CD4-positive, alpha-beta memory T cell (primary cell): ENCODE data around the gene TMEM178B. TPM values are rescaled to one million over a fixed set of nuclear protein-coding genes. Genes with fewer than 3 reads are reported as not detected.

Source experiments
- CTCF ChIA-PET: fragments of 350-600 bp; sonication (Branson Sonifier 250); formaldehyde crosslinking; loops from one replicate; lab custom pipeline; 2021; ENCODE audit warnings: inconsistent platforms; ENCODE audit not compliant: partially characterized antibody; lab: Charles Lee
- POLR2A ChIA-PET: fragments of 350-600 bp; sonication (Branson Sonifier 250); formaldehyde crosslinking; loops from one replicate; lab custom pipeline; 2021; ENCODE audit not compliant: partially characterized antibody; lab: Charles Lee
- DNase-seq, 5 donors: peaks; one replicate each; pipeline versions ENCODE4 v3.0.0 to v3.0.0-alpha.2; 2020 to 2022; ENCODE audit warnings: mixed read lengths in 1 of 5
- H3K27ac ChIP-seq: one replicate; pipeline ENCODE4 v1.7.0; 2013; ENCODE audit warnings: low read depth, low read length
- H3K27me3 ChIP-seq: 2 replicates; pipeline ENCODE4 v1.7.0; 2013; ENCODE audit warnings: mild to moderate bottlenecking, low read length, moderate library complexity; ENCODE audit not compliant: insufficient read depth
- H3K36me3 ChIP-seq: 2 replicates; pipeline ENCODE4 v1.7.0; 2013; ENCODE audit warnings: mild to moderate bottlenecking, low read length, moderate library complexity; ENCODE audit not compliant: insufficient read depth
- H3K4me1 ChIP-seq: 2 replicates; pipeline ENCODE4 v1.7.0; 2013; ENCODE audit warnings: mild to moderate bottlenecking, low read length, moderate library complexity; ENCODE audit not compliant: insufficient read depth
- H3K4me3 ChIP-seq, 2 donors: one replicate each; pipeline ENCODE4 v1.7.0; 2013; ENCODE audit warnings: low read length in 2 of 2, mild to moderate bottlenecking in 1 of 2
- H3K9me3 ChIP-seq, 2 donors: one replicate each; pipeline ENCODE4 v1.7.0; 2013; ENCODE audit warnings: low read length in 2 of 2, control low read depth in 1 of 2; ENCODE audit not compliant: control insufficient read depth in 1 of 2
- H3K27ac Mint-ChIP-seq, 7 donors: one replicate each; pipeline ENCODE4 v1.8.0; 2020 to 2021; ENCODE audit warnings: mixed read lengths in 7 of 7, mild to moderate bottlenecking in 6 of 7, inconsistent platforms in 3 of 7, moderate library complexity in 3 of 7
- H3K27me3 Mint-ChIP-seq, 2 donors: one replicate each; pipeline ENCODE4 v1.8.0; 2020 to 2021; ENCODE audit warnings: mixed read lengths in 2 of 2
- H3K36me3 Mint-ChIP-seq, 2 donors: one replicate each; pipeline ENCODE4 v1.8.0; 2020 to 2021; ENCODE audit warnings: mixed read lengths in 2 of 2, inconsistent platforms in 1 of 2, mild to moderate bottlenecking in 1 of 2
- H3K4me1 Mint-ChIP-seq, 4 donors: one replicate each; pipeline ENCODE4 v1.8.0; 2020 to 2021; ENCODE audit warnings: mixed read lengths in 4 of 4, mild to moderate bottlenecking in 1 of 4
- H3K4me3 Mint-ChIP-seq, 8 donors: one replicate each; pipeline ENCODE4 v1.8.0; 2020 to 2021; ENCODE audit warnings: mixed read lengths in 8 of 8, mild to moderate bottlenecking in 7 of 8, moderate library complexity in 6 of 8, inconsistent platforms in 3 of 8
- H3K9me3 Mint-ChIP-seq, 8 donors: one replicate each; pipeline ENCODE4 v1.8.0; 2020 to 2021; ENCODE audit warnings: mixed read lengths in 8 of 8, mild to moderate bottlenecking in 5 of 8, inconsistent platforms in 3 of 8, moderate library complexity in 1 of 8
- intact Hi-C: fragments of 100-400 bp; cut with micrococcal nuclease; formaldehyde crosslinking; loops from one replicate; pipeline ENCODE4 v1.15.1; 2023
- polyA plus RNA-seq, 2 donors: library from polyadenylated mRNA; unstranded; fragments of 300-500 nt; fragmentation: Illumina TruSeq; gene quantifications; one replicate each; pipeline ENCODE4 v1.2.3, GENCODE V29; 2021
- total RNA-seq, 2 experiments: library from RNA; stranded (reverse); gene quantifications; one replicate each; pipeline ENCODE4 v1.2.3, GENCODE V29; 2021

Gene TMEM178B
- total and polyA plus RNA-seq, 4 experiments from 2014 or later = 0.20 to 0.89 (median 0.49) TPM

DNA sequence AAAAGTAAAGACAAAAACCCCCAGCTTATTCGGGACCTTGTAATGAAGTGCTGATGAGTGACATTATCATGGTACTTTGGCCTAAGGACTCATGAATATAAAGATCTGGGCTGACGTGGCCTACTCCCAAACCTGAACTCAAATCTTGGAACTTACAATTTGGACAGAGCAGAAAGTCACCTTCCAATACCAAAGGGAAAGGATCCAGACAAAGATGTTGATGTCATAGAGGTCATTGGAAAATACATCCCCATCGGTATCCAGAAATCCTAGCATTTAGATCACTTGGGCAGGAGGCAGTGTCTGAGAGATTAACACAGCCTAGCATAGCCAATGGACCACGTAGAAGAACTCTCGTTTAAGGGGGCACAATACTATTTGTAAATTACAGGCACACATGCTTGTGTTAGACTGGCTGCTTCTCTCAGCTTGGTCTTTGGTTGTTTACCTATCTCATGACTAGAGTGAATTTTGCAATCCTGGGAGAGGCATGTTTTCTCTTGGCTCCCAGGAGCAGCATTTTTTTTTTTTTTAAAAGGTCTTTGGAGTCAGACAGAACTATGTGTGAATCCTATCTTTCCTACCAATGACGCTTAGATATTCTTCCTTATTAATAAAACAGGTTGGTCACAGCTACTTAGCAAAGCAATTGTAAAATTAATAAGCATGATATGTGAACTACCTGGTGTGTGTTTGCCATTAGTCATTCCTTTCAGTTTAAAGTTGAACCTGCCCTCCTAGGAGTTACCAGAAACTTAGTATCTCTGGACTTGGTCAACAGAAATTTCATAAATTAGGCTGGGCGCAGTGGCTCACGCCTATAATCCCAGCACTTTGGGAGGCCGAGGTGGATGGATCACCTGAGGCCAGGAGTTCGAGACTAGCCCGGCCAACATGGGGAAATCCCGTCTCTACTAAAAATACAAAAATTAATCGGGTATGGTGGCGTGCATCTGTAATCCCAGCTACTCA lies 31.4 kb upstream of the TMEM178B start:
- Histone ChIP-seq H3K36me3 (no peaks in the 10 kb centered on the region), H3K27me3 (no peaks in the 10 kb centered on the region), H3K4me3 (no peak overlapping the region), H3K4me1 (no peaks in the 10 kb centered on the region), H3K27ac (no peak overlapping the region), H3K9me3 (no peaks in the 10 kb centered on the region)
- Mint-ChIP-seq H3K27me3 (peaks cover 12 to 20% of the 10 kb centered on the region in 2 donors), H3K9me3 (peaks cover 0 to 5% (median 3%) of the 10 kb centered on the region in 8 donors), H3K4me3 (no peak overlapping the region), H3K36me3 (no peaks in the 10 kb centered on the region), H3K4me1 (no peaks in the 10 kb centered on the region), H3K27ac (no peak overlapping the region)
- intact Hi-C loops = no loop called here
- no peak for DNase-seq
- ChIA-PET CTCF (no interaction called here), POLR2A (no interaction called here)

DNA sequence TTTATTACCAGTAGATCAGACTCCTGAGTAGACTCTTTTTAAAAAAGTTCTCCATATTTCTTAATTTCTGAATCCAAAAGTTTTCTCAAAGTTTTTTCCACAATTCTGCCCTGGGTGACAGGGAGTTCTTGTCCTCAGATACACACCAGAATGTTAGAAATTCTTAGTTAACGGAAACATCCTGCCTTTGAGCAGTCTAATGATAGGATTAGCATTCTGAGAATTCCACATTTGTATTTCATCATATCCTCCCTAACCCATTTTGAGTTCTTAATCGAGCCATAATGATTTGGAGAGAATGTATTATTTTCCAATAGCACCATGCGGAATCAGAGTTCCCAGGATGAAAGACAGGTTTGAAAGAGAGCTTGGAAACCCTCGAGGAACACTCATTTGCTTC lies 30.2 kb upstream of the TMEM178B start:
- intact Hi-C loops = no loop called here
- Histone ChIP-seq H3K27me3 (no peaks in the 10 kb centered on the region), H3K4me3 (no peak overlapping the region), H3K4me1 (no peaks in the 10 kb centered on the region), H3K9me3 (no peaks in the 10 kb centered on the region), H3K36me3 (no peaks in the 10 kb centered on the region), H3K27ac (no peak overlapping the region)
- H3K27ac Mint-ChIP-seq = no peak overlapping the region
- DNase-seq = no peak
- peaks cover 12 to 20% of the 10 kb centered on the region in 2 donors for H3K27me3 Mint-ChIP-seq
- H3K9me3 Mint-ChIP-seq = peaks cover 0 to 5% (median 3%) of the 10 kb centered on the region in 8 donors
- no peak overlapping the region for H3K4me3 Mint-ChIP-seq
- H3K4me1 Mint-ChIP-seq = no peaks in the 10 kb centered on the region
- POLR2A ChIA-PET = no interaction called here
- CTCF ChIA-PET = no interaction called here
- no peaks in the 10 kb centered on the region for H3K36me3 Mint-ChIP-seq

DNA sequence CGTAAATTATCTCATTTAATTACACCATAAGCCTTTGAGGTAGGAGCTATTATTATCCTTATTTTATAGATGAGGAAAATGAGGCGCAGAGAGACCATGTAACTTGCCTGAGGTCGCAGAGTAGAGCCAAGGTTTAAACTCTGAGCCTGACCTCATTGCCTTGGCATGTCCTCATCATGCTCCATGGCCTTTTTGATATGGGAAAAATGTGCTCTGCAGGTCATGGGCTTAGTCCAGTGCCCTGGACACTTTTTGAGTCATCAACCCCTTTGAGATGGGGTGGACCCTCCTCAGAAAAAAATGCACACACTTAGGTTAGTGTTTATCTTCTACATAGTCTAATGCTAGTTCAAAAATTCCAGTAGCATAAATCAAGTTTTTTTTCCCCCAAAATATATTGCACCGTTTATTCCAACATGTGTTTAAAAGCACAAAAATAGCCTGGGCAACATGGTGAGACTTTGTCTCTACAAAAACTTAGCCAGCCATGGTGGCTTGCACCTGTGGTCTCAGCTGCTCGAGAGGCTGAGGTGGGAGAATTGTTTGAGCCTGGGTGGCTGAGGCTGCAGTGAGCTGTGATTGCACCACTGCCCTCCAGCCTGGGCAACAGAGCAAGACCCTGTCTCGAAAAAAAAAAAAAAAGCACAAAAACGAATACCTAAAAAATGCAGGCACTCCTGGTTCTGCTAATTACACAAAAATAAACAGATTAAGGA lies 28.6 kb upstream of the TMEM178B start:
- intact Hi-C loops = no loop called here
- H3K36me3 Mint-ChIP-seq = no peaks in the 10 kb centered on the region
- Histone ChIP-seq H3K4me3 (no peak overlapping the region), H3K4me1 (no peaks in the 10 kb centered on the region), H3K36me3 (no peaks in the 10 kb centered on the region), H3K27me3 (no peaks in the 10 kb centered on the region), H3K27ac (no peak overlapping the region), H3K9me3 (no peaks in the 10 kb centered on the region)
- ChIA-PET CTCF (no interaction called here), POLR2A (no interaction called here)
- H3K4me3 Mint-ChIP-seq = no peak overlapping the region
- DNase-seq = no peak
- H3K27me3 Mint-ChIP-seq = peaks cover 11 to 19% of the 10 kb centered on the region in 2 donors
- no peaks in the 10 kb centered on the region for H3K4me1 Mint-ChIP-seq
- no peak overlapping the region for H3K27ac Mint-ChIP-seq
- H3K9me3 Mint-ChIP-seq = peaks cover 0 to 3% (median 1%) of the 10 kb centered on the region in 8 donors

DNA sequence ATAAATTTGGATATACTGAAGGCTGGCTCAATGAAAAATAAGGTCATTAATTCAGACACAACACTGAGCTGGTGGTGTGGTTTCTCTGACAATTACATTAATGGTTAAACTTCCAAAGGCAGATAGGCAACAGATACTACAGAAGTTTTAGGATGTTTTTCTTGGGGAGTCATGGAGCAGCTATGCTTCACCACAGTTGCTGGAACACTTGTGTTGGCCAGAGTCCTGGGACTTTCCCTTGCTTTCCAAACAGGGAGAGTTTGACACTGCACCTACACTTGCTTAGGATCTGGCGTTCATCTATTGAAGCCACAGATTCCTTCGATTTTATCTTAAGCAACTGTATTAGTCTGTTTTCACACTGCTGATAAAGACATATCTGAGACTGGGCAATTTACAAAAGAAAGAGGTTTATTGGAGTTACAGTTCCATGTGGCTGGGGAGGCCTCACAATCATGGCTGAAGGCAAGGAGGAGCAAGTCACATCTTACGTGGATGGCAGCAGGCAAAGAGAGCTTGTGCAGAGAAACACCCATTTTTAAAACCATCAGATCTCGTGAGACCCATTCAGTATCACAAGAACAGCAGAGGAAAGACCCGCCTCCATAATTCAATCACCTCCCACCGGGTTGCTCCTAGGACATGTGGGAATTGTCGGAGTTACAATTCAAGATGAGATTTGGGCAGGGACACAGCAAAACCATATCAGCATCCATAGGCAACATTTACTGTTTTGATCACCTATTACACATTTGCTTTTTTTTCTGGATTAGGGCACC lies 27.8 kb upstream of the TMEM178B start:
- Histone ChIP-seq H3K27ac (no peak overlapping the region), H3K9me3 (no peaks in the 10 kb centered on the region), H3K4me1 (no peaks in the 10 kb centered on the region), H3K27me3 (no peaks in the 10 kb centered on the region), H3K36me3 (no peaks in the 10 kb centered on the region), H3K4me3 (no peak overlapping the region)
- H3K9me3 Mint-ChIP-seq = peaks cover 0 to 3% (median under 1%) of the 10 kb centered on the region in 8 donors
- CTCF ChIA-PET = no interaction called here
- POLR2A ChIA-PET = no interaction called here
- no peak overlapping the region for H3K4me3 Mint-ChIP-seq
- intact Hi-C loops = no loop called here
- H3K4me1 Mint-ChIP-seq = no peaks in the 10 kb centered on the region
- no peaks in the 10 kb centered on the region for H3K36me3 Mint-ChIP-seq
- H3K27me3 Mint-ChIP-seq = peaks cover 8 to 17% of the 10 kb centered on the region in 2 donors
- no peak for DNase-seq
- H3K27ac Mint-ChIP-seq = no peak overlapping the region

DNA sequence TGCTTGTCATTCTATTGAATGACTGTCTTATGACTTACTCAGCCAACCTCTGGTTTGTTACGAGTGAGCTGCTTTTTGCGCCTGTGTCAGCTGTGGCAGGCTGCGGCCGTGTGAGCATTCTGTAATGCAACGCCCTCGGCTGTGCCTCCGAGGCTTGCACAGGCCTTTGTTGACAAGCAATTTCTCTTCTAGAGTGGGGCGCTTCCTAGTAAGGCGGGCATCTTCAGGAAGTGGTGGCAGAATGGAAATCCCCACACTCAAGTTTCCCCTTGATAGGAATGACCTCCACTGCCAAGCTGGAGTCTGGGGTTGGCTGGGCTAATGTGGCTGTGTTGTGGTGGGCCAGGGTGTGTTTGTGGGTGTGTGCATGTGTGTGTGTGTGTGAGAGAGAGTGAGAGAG lies 20.2 kb upstream of the TMEM178B start:
- no peak overlapping the region for H3K4me3 ChIP-seq
- peaks cover 22% of the 10 kb centered on the region for H3K4me1 ChIP-seq
- peak overlapping the region; percentile 46 for H3K27ac ChIP-seq
- no peaks in the 10 kb centered on the region for H3K36me3 ChIP-seq
- ChIA-PET POLR2A (interaction anchor here (1.2 to 2.0 kb wide), 2 partner anchors 18 to 39 kb away, joined by 4 to 10 read pairs; partner anchors contain the start of gene MRPS33), CTCF (interaction anchor here (0.8 kb wide), 2 partner anchors 21 to 28 kb away, joined by 3 read pairs; no protein-coding TSS in a partner anchor)
- H3K4me1 Mint-ChIP-seq = peaks cover 14 to 33% (median 21%) of the 10 kb centered on the region in 4 donors
- peak; percentile 64 to 86 (median 78) for DNase-seq
- intact Hi-C loops = loop anchor here (2.0 kb wide), 1 partner anchor 39 kb away; the partner anchor contains the start of gene MRPS33
- H3K27me3 ChIP-seq = no peaks in the 10 kb centered on the region
- peak overlapping the region in 6 of 8 donors; percentile 22 to 88 (median 62) for H3K4me3 Mint-ChIP-seq
- H3K36me3 Mint-ChIP-seq = peaks cover 0 to 4% of the 10 kb centered on the region in 2 donors
- H3K9me3 Mint-ChIP-seq = peaks cover 0 to 4% (median 0%) of the 10 kb centered on the region in 8 donors
- peaks cover 6 to 8% of the 10 kb centered on the region in 2 donors for H3K27me3 Mint-ChIP-seq
- H3K27ac Mint-ChIP-seq = peak overlapping the region; percentile 87 to 98 (median 91)
- H3K9me3 ChIP-seq = no peaks in the 10 kb centered on the region

DNA sequence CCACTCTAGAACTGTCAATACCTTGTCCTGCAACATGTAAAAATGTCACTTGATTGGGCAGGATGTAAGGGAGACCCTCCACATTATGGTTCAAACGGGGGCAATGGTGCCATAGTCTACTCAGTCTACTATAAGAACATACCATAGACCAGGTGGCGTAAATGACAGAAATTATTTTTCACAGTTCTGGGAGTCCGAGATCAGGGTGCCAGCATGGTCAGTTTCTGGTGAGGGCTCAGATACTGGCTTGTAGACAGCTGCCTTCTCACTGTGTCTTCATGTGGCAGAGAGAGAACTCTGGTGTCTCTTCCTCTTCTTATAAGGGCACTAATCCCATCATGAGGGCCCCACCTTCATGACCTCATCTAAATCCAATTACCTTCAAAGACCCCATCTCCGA lies 18.7 kb upstream of the TMEM178B start:
- Mint-ChIP-seq H3K4me3 (no peak overlapping the region), H3K36me3 (peaks cover 0 to 4% of the 10 kb centered on the region in 2 donors), H3K9me3 (peaks cover 0 to 4% (median 0%) of the 10 kb centered on the region in 8 donors), H3K4me1 (peaks cover 14 to 33% (median 21%) of the 10 kb centered on the region in 4 donors), H3K27ac (peak overlapping the region in 6 of 7 donors; percentile 10 to 51 (median 35)), H3K27me3 (peaks cover 3 to 4% of the 10 kb centered on the region in 2 donors)
- ChIA-PET CTCF (no interaction called here), POLR2A (no interaction called here)
- no peak for DNase-seq
- intact Hi-C loops = no loop called here
- Histone ChIP-seq H3K27ac (no peak overlapping the region), H3K36me3 (no peaks in the 10 kb centered on the region), H3K9me3 (no peaks in the 10 kb centered on the region), H3K4me3 (no peak overlapping the region), H3K27me3 (no peaks in the 10 kb centered on the region), H3K4me1 (peaks cover 22% of the 10 kb centered on the region)
